Gastroesophageal sphincter (tissue), 3 donors: Measurements from ENCODE around the gene SKIDA1.

Experiments used
- EP300 ChIP-seq: sonication (generic); formaldehyde crosslinking; IDR thresholded peaks from one replicate; pipeline ENCODE4 v1.6.1; 2017; ENCODE audit warnings: antibody characterized with exemption, mild to moderate bottlenecking
- TF ChIP-seq, protein P1 (sequence below), 4 experiments: fragments of 200-600 bp in 2 of 4; fragments of 450-650 bp in 2 of 4; sonication (generic) in 1 of 4; IDR thresholded peaks; one replicate each; pipeline ENCODE4 v1.5.1; 2017 to 2019; ENCODE audit warnings: antibody characterized with exemption in 4 of 4, mild to moderate bottlenecking in 2 of 4, moderate library complexity in 2 of 4

DNA sequence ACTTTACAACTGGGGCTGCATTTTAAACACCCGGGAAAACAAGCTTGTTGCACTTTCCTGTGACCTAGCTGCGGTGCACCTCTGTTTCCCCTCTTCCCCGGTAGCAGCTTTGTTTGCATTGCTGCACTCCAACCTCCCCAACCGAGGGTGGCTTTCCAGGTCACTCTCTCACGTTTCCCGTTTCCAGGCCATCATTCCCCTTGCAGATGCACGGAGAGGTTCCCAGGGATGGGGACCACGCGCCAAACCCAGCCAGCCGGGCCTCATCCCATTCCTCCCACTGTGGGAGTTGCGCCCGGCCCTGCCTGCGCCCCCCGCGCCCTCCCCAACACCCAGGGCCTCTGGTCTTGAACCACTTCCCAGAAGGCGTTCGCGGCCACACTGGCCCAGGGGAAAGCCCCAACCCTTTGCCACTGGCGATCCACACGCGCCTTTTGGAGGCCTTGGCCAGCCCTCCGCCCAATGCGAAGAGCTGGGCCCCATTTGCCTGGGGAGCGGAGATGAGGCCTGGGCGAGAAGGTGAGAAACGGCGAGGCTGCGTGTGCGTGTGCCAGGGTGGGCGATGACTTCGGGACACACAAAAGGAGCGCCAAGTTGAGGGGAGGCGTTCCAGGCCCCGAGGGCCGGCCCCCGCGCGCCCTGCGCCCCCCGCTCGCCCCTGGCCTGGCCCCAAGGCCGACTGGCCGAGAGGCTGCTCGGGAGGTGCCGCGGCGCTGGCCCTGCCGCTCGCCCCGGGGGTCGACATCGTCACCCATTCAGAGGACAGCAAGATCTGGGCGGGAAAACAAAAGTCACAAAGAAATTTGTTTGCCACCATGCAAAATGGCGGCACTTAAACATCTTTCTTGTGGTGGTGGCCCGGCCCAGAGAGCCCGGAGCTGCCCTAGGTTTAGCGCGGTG, 15.9 kb downstream of the SKIDA1 start:
- no peak for TF ChIP-seq EP300
- TF ChIP-seq, protein P1, sequence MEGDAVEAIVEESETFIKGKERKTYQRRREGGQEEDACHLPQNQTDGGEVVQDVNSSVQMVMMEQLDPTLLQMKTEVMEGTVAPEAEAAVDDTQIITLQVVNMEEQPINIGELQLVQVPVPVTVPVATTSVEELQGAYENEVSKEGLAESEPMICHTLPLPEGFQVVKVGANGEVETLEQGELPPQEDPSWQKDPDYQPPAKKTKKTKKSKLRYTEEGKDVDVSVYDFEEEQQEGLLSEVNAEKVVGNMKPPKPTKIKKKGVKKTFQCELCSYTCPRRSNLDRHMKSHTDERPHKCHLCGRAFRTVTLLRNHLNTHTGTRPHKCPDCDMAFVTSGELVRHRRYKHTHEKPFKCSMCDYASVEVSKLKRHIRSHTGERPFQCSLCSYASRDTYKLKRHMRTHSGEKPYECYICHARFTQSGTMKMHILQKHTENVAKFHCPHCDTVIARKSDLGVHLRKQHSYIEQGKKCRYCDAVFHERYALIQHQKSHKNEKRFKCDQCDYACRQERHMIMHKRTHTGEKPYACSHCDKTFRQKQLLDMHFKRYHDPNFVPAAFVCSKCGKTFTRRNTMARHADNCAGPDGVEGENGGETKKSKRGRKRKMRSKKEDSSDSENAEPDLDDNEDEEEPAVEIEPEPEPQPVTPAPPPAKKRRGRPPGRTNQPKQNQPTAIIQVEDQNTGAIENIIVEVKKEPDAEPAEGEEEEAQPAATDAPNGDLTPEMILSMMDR (IDR thresholded peaks at IDR 0.05): no peak
